Epithelial cell of proximal tubule (primary cell): ENCODE data around the gene CLEC16A. TPM values are rescaled to one million over a fixed set of nuclear protein-coding genes. Genes with fewer than 3 reads are reported as not detected.

Source experiments
- DNase-seq: peaks from one replicate; pipeline ENCODE4 v3.0.0-alpha.2; 2011; ENCODE audit warnings: low read depth
- H3K4me3 ChIP-seq: 2 replicates; pipeline ENCODE4 v1.5.1; 2011; ENCODE audit warnings: low read depth, mild to moderate bottlenecking, low read length
- total RNA-seq: library from RNA; depleted of rRNA; stranded (reverse); fragments of >200 nt; gene quantifications from 2 replicates; pipeline ENCODE4 v1.2.3, GENCODE V29; 2015
- TF ChIP-seq, protein P1 (sequence below): conservative IDR thresholded peaks from 2 replicates; pipeline ENCODE4 v1.5.1; 2012; ENCODE audit warnings: low read depth, mild to moderate bottlenecking, low read length

CLEC16A gene
- total RNA-seq, 1 donor from 2014 or later = 15.6 TPM

DNA sequence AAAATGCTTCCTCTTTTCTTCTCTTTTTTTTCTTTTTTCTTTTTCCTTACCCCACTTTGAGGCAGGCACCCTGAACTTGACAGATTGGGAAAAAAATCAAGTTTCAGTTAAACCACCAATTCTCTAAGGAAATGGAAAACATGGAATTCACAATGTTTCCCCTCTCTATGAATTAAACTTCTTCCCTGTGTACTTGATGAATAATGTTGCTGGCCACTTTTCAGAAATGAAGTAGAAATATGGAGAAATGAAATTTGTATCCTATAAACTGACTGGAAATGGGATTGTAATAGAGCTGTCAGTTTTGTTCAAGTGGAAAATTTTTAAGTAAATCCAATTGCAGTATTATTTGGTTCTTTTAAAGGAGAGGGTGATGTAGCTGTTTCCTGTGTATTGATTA, 129.8 kb downstream of the CLEC16A start:
- no peak overlapping the region for H3K4me3 ChIP-seq
- no peak for DNase-seq
- TF ChIP-seq, protein P1, sequence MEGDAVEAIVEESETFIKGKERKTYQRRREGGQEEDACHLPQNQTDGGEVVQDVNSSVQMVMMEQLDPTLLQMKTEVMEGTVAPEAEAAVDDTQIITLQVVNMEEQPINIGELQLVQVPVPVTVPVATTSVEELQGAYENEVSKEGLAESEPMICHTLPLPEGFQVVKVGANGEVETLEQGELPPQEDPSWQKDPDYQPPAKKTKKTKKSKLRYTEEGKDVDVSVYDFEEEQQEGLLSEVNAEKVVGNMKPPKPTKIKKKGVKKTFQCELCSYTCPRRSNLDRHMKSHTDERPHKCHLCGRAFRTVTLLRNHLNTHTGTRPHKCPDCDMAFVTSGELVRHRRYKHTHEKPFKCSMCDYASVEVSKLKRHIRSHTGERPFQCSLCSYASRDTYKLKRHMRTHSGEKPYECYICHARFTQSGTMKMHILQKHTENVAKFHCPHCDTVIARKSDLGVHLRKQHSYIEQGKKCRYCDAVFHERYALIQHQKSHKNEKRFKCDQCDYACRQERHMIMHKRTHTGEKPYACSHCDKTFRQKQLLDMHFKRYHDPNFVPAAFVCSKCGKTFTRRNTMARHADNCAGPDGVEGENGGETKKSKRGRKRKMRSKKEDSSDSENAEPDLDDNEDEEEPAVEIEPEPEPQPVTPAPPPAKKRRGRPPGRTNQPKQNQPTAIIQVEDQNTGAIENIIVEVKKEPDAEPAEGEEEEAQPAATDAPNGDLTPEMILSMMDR = no peak

DNA sequence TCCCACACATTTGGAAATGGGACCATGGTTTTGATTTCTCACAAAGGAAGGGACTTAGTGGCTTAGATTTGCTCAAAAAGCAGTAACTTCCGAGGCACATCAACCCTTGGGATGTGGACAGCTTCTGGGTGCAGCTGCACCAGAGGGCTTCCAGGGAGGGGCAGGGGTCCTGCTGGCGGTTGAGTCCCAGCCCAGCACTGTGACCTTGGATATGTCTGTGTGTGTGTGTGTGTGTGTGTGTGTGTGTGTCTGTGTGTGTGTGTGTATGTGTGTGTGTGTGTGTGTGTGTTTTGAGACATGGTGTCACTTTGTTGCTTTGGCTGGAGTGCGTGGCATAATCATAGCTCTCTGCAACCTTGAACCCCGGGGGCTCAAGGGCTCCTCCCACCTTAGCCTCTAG, 130.8 kb downstream of the CLEC16A start:
- no peak for DNase-seq
- TF ChIP-seq, protein P1 = no peak
- no peak overlapping the region for H3K4me3 ChIP-seq

DNA sequence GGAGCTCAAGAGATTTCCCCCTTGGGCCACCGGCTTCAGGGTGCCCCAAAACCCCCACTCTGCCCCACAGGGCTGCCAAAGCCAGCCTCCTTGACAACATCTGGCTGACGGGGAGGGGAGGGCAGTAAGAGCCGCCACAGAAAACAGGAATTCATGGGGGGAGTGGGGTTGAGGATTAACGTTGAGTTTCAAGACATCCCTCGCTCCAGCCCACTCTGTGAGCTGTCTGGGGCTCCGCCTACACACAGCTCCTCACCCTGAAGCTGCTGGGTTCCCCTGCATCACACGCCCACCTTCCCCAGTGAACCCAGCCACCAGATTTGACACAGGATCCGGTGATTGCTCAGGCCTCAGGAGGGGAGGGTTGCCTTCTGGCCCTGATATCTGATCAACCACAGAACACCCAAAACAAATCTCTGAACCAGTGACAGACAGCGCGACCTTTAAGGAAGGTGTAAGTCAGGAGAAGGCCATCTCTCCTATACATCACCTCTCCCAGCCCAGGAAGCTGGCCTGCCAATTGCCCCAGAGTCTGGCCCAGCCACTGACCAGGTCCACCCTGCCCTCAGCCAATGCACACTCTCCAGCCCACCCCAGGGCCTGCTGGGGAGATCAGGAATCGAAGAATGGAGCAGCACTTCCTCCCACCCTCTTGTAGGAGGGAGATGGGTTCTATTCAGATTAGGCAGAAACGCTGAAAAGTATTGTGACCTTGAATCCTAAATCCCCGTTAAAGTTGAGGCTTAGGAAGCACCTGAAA, 132.1 kb downstream of the CLEC16A start:
- no peak overlapping the region for H3K4me3 ChIP-seq
- TF ChIP-seq, protein P1 = no peak
- DNase-seq = no peak

DNA sequence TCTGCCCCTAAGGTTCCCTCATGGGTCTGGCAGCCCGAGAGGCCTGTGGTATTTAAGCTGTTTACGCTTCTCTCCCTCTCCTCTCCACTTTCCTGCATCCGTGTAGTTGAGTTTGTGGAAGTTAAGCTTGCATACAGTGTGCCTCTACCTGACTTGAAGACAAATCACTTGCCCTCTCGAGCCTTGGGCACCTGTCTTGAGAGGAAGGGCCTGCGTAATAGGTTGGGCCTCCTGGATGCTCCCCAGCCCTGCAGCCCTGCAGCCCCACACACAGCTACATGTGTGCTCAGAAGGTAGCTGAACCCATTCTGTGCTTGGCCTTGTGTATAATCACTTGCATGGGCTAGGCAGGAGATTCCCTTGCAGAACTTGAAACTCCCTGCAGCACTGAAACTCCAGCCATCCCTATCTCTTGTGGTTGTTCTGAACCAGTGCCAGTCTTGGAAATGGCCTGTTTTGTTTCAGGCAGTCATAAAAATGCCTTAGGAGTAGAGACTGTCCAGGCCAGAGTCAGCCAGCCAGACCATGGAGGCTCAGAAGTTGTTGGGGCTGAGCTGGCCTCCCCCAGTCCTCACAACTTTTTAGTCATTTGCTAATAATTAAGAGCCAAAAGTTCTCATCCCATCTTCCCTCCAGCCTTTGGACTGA, 134.6 kb downstream of the CLEC16A start:
- peak; percentile 74 for DNase-seq
- no peak overlapping the region for H3K4me3 ChIP-seq

DNA sequence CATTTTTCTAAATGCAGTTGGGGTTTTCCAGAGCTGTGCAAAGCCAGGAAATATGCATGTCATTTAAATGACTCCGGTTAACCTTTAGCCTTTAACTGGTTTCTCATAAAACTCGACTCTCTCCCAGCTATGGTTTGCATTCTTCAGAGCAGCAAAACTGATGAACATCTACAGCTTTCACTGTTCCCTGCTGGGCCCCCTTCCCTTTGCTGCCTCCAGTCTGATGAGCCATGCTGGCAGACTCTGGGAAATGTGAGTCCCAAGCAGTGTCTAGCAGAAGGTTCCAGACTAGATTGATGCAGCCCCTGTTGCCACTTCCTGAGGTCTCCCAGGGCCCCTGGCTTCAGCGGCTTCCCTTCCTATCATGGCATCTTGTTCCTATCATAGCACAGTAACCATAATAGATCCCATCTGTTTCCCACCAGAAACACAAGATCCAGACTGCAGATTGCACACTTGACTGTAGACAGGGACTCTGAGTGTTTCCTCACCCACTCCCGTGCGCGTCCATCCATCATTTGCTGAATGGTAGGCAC, 135.4 kb downstream of the CLEC16A start:
- DNase-seq = peak; percentile 68
- TF ChIP-seq, protein P1 = no peak
- H3K4me3 ChIP-seq = no peak overlapping the region

More for the DNA sequence above, 134.6 kb downstream of the CLEC16A start:
- TF ChIP-seq, protein P1 = no peak

DNA sequence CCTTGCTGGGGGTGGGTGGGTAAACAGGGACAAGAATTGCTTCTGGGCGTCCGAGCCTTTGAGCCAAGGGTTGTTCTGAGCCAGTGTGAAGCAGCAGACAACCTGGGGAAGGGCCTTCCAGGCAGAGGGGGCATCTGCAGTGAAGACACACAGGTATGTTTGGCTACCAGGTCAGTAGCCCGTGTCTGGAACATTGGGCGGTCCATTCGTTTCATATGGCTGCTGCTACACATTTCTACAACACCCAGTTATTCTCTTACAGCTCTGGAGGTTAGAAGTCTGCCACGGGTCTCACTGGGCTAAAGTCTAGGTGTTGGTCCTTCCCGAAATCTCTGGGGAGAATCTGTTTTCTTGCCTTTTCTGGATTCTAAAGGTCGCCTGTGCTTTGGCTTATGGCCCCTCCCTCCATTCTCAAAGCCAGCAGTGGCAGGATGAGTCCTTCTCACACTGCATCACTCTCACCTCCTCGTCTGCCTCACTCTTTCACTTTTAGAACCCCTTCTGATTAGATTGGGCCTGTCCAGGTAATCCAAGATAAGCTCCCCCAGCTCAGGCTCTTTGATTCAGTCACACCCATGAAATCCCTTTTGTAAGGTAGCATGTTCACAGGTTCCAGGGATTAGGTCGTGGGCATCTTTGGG, 136.1 kb downstream of the CLEC16A start:
- DNase-seq = no peak

More for the DNA sequence above, 136.1 kb downstream of the CLEC16A start:
- H3K4me3 ChIP-seq = no peak overlapping the region
- TF ChIP-seq, protein P1 = no peak
